IMR-90 (cell line): ENCODE data around the gene MRPL40. TPM values are rescaled to one million over a fixed set of nuclear protein-coding genes. Genes with fewer than 3 reads are reported as not detected.

Experiments used
- ATAC-seq: fragments of 200-7000 bp; cut with Tn5 transposase; 2 replicates; pipeline ENCODE4 v1.9.1; 2020; ENCODE audit warnings: low read depth, mild to moderate bottlenecking, moderate library complexity
- BruUV-seq: library from RNA; stranded (reverse); fragments of 400-500 nt; replicated peaks from 2 replicates; lab custom pipeline; 2021; lab: Mats Ljungman, UMichigan
- CTCF ChIA-PET: fragments of 300-600 bp; formaldehyde crosslinking; extraction: SDS; loops from one replicate; lab custom pipeline; 2021; ENCODE audit warnings: antibody characterized with exemption; lab: Yijun Ruan, JAX
- POLR2A ChIA-PET: fragments of 300-600 bp; sonication (Branson Sonifier 250); formaldehyde crosslinking; loops from one replicate; lab custom pipeline; 2022; ENCODE audit warnings: antibody characterized with exemption; ENCODE audit not compliant: unreplicated experiment; lab: Charles Lee
- DNase-seq: peaks from one replicate; pipeline ENCODE4 v3.0.0; 2013
- H2AFZ ChIP-seq: replicated peaks from 2 replicates; pipeline ENCODE3; 2013; ENCODE audit warnings: low read length, mild to moderate bottlenecking; ENCODE audit not compliant: poor library complexity
- H2AK5ac ChIP-seq: 2 replicates; pipeline ENCODE4 v1.6.1; 2013; ENCODE audit warnings: low read depth, low read length, inconsistent platforms
- H2AK9ac ChIP-seq: replicated peaks from 2 replicates; pipeline ENCODE3; 2013; ENCODE audit warnings: mild to moderate bottlenecking, low read depth, low read length, moderate library complexity; ENCODE audit not compliant: poor library complexity
- H2BK120ac ChIP-seq: 2 replicates; pipeline ENCODE4 v1.6.1; 2013; ENCODE audit warnings: low read depth, low read length, inconsistent platforms
- H2BK15ac ChIP-seq: 3 replicates; pipeline ENCODE4 v1.6.1; 2013; ENCODE audit warnings: low read depth, low read length, inconsistent platforms
- H2BK20ac ChIP-seq: 2 replicates; pipeline ENCODE4 v1.6.1; 2013; ENCODE audit warnings: low read depth, mild to moderate bottlenecking, inconsistent platforms, low read length, moderate library complexity
- H2BK5ac ChIP-seq: 2 replicates; pipeline ENCODE4 v1.6.1; 2013; ENCODE audit warnings: mild to moderate bottlenecking, low read depth, low read length, inconsistent platforms; ENCODE audit not compliant: poor library complexity, severe bottlenecking
- H3K14ac ChIP-seq: replicated peaks from 2 replicates; pipeline ENCODE4 v1.6.1; 2013; ENCODE audit warnings: low read depth, low read length, inconsistent platforms
- H3K18ac ChIP-seq: 2 replicates; pipeline ENCODE4 v1.6.1; 2013; ENCODE audit warnings: low read depth, low read length, control low read depth
- H3K23ac ChIP-seq: 2 replicates; pipeline ENCODE4 v1.6.1; 2013; ENCODE audit warnings: low read depth, low read length, inconsistent platforms
- H3K27ac ChIP-seq: 2 replicates; pipeline ENCODE4 v1.5.1; 2013; ENCODE audit warnings: mild to moderate bottlenecking, control low read depth, low read length; ENCODE audit not compliant: insufficient read depth
- H3K27me3 ChIP-seq: 2 replicates; pipeline ENCODE4 v1.6.1; 2013; ENCODE audit warnings: low read length; ENCODE audit not compliant: control insufficient read depth, insufficient read depth
- H3K36me3 ChIP-seq: 2 replicates; pipeline ENCODE4 v1.6.1; 2013; ENCODE audit warnings: low read length, mixed read lengths; ENCODE audit not compliant: control insufficient read depth, insufficient read depth
- H3K4ac ChIP-seq: 2 replicates; pipeline ENCODE4 v1.6.1; 2013; ENCODE audit warnings: low read depth, low read length, inconsistent platforms
- H3K4me1 ChIP-seq: 2 replicates; pipeline ENCODE4 v1.6.1; 2013; ENCODE audit warnings: low read length, mixed read lengths; ENCODE audit not compliant: control insufficient read depth, insufficient read depth
- H3K4me2 ChIP-seq: 2 replicates; pipeline ENCODE4 v1.6.1; 2013; ENCODE audit warnings: low read depth, mild to moderate bottlenecking, control low read depth, low read length, moderate library complexity
- H3K4me3 ChIP-seq: 2 replicates; pipeline ENCODE4 v1.5.1; 2013; ENCODE audit warnings: low read depth, mild to moderate bottlenecking, control low read depth, low read length, moderate library complexity; ENCODE audit not compliant: insufficient read depth
- H3K56ac ChIP-seq: 2 replicates; pipeline ENCODE4 v1.6.1; 2013; ENCODE audit warnings: low read length, inconsistent platforms; ENCODE audit not compliant: insufficient read depth; ENCODE audit errors: extremely low read depth
- H3K79me1 ChIP-seq, 2 experiments: 2 replicates each; pipeline ENCODE4 v1.6.1; 2013; ENCODE audit warnings: low read length in 2 of 2, inconsistent platforms in 1 of 2, low read depth in 1 of 2
- H3K9ac ChIP-seq: 2 replicates; pipeline ENCODE4 v1.6.1; 2013; ENCODE audit warnings: low read depth, low read length, control low read depth
- H3K9me1 ChIP-seq: 2 replicates; pipeline ENCODE4 v1.6.1; 2013; ENCODE audit warnings: low read length, inconsistent platforms; ENCODE audit not compliant: insufficient read depth
- H3K9me3 ChIP-seq: 2 replicates; pipeline ENCODE4 v1.6.1; 2013; ENCODE audit warnings: low read length; ENCODE audit not compliant: control insufficient read depth, insufficient read depth
- H4K20me1 ChIP-seq: 2 replicates; pipeline ENCODE4 v1.6.1; 2013; ENCODE audit warnings: low read length, inconsistent platforms; ENCODE audit not compliant: insufficient read depth
- H4K5ac ChIP-seq: 2 replicates; pipeline ENCODE4 v1.6.1; 2013; ENCODE audit warnings: mild to moderate bottlenecking, low read depth, low read length, control low read depth
- H4K8ac ChIP-seq, 2 experiments: 2 replicates each; pipeline ENCODE4 v1.6.1; 2013; ENCODE audit warnings: low read depth in 2 of 2, low read length in 2 of 2, control low read depth in 1 of 2, inconsistent platforms in 1 of 2
- H4K91ac ChIP-seq: 2 replicates; pipeline ENCODE4 v1.6.1; 2013; ENCODE audit warnings: low read depth, low read length, inconsistent platforms; ENCODE audit not compliant: insufficient read depth
- CEBPB ChIP-seq: IDR thresholded peaks from 2 replicates; pipeline ENCODE4 v1.6.1; 2012; ENCODE audit warnings: low read depth, low read length, improper control_type of control experiment
- FOS ChIP-seq: fragments of 150-350 bp; IDR thresholded peaks from 2 replicates; pipeline ENCODE4 v1.6.1; 2016; ENCODE audit warnings: low read depth, low read length
- MAFK ChIP-seq: IDR thresholded peaks from 2 replicates; pipeline ENCODE4 v1.6.1; 2012; ENCODE audit warnings: low read depth, low read length, improper control_type of control experiment
- MAZ ChIP-seq: IDR thresholded peaks from 2 replicates; pipeline ENCODE4 v1.6.1; 2012; ENCODE audit warnings: low read depth, mild to moderate bottlenecking, low read length, improper control_type of control experiment, moderate library complexity, borderline replicate concordance
- MXI1 ChIP-seq: IDR thresholded peaks from 2 replicates; pipeline ENCODE4 v1.6.1; 2012; ENCODE audit warnings: low read depth, mild to moderate bottlenecking, low read length, moderate library complexity, borderline replicate concordance
- NFE2L2 ChIP-seq: fragments of 150-350 bp; IDR thresholded peaks from 2 replicates; pipeline ENCODE4 v1.6.1; 2016; ENCODE audit warnings: low read depth, mild to moderate bottlenecking, low read length
- RAD21 ChIP-seq: IDR thresholded peaks from 2 replicates; pipeline ENCODE4 v1.6.1; 2012; ENCODE audit warnings: low read length, improper control_type of control experiment
- RCOR1 ChIP-seq: IDR thresholded peaks from 2 replicates; pipeline ENCODE4 v1.6.1; 2012; ENCODE audit warnings: mild to moderate bottlenecking, low read length, improper control_type of control experiment; ENCODE audit not compliant: insufficient replicate concordance
- RFX5 ChIP-seq: IDR thresholded peaks from 2 replicates; pipeline ENCODE4 v1.8.0; 2012; ENCODE audit warnings: low read depth, mild to moderate bottlenecking, low read length, moderate library complexity
- SMC3 ChIP-seq: fragments of 150-350 bp; IDR thresholded peaks from 2 replicates; pipeline ENCODE4 v1.6.1; 2016; ENCODE audit warnings: low read depth, mild to moderate bottlenecking, antibody characterized with exemption, low read length, moderate library complexity
- WGBS, 2 experiments: methylation state at CpG; one replicate each; pipeline versions ENCODE4 v1.1.5 to v1.1.7; 2013; ENCODE audit warnings: missing lambda C conversion rate in 2 of 2; ENCODE audit not compliant: insufficient read length in 1 of 2; ENCODE audit errors: extremely low coverage in 2 of 2; 5-methylcytosine and 5-hydroxymethylcytosine counted together
- dilution Hi-C: fragments of 300-500 bp; cut with HindIII; formaldehyde crosslinking; loops from one replicate; pipeline ENCODE4 v1.14.3; 2018; ENCODE audit warnings: low sequenced_read_pairs; ENCODE audit not compliant: unreplicated experiment
- in situ Hi-C: fragments of 300-500 bp; cut with MboI; formaldehyde crosslinking; loops from 3 replicates; pipeline ENCODE4 v1.14.3; 2019; ENCODE audit warnings: low sequenced_read_pairs, inconsistent platforms, mixed read lengths
- intact Hi-C: fragments of 100-400 bp; cut with micrococcal nuclease; formaldehyde crosslinking; loops from 2 replicates; pipeline ENCODE4 v1.10.0; 2022
- polyA plus RNA-seq, 3 experiments: library from polyadenylated mRNA; depleted of rRNA; stranded (reverse); fragments of >200 nt; gene quantifications; 2 replicates each; pipeline ENCODE4 v1.2.3, GENCODE V29; 2012; ENCODE audit warnings: low replicate concordance in 1 of 3
- total RNA-seq: library from RNA; depleted of rRNA; stranded (reverse); fragments of >200 nt; gene quantifications from 2 replicates; pipeline ENCODE4 v1.2.3, GENCODE V29; 2012
- TF ChIP-seq, protein P1 (sequence below): fragments of 150-350 bp; IDR thresholded peaks from 2 replicates; pipeline ENCODE4 v1.6.1; 2017; ENCODE audit warnings: mild to moderate bottlenecking, antibody characterized with exemption, low read length, low read depth
- TF ChIP-seq, protein P2 (sequence below): fragments of 150-350 bp; IDR thresholded peaks from 2 replicates; pipeline ENCODE4 v1.6.1; 2016; ENCODE audit warnings: low read depth, mild to moderate bottlenecking, low read length, moderate library complexity, borderline replicate concordance
- TF ChIP-seq, protein P3 (sequence below): conservative IDR thresholded peaks from 2 replicates; pipeline ENCODE4 v1.5.1; 2012; ENCODE audit warnings: mild to moderate bottlenecking, low read depth, low read length, improper control_type of control experiment

Gene MRPL40
- total and polyA plus RNA-seq, 2 of the 4 experiments (the other 2 are of a cell fraction), result 36.7 to 37.5 TPM

DNA sequence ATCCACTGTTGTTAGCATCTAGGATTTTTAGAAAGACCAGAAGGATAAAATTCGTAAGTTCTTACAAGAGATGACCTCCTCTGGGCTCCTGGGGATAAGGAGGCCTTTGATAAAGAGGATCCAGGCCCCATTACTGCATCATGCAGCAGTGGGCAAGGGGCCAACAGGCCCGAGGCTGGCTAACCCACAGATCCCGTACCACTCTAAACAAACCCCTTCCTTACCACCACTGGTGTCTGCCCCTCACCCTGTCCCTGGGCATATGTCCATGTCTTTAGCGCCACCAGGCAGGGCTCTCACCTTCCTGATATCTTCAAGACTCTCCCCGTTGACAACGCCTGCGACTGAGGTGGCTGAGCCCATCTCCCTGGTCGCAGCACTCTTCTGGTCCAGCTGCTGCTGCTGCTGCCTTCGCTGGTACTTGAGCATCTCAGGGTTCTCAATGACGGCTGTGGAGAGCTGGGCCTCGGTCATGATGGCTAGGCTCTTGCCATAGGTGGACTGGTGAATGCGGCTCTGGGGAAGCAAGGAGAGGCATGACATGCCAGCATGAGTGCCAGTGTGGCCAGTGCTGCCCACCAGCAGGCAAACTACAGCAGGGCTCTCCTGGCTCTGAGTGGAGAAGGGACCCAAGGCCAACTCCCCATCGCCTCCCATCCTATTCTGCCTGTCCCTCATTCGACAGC, 47.0 kb upstream of the MRPL40 start:
- DNase-seq, result no peak
- Histone ChIP-seq H2AK5ac (no peak overlapping the region), H3K9me3 (no peaks in the 10 kb centered on the region), H3K27ac (no peak overlapping the region), H4K20me1 (no peaks in the 10 kb centered on the region), H3K14ac (no peak overlapping the region), H2AK9ac (no peak overlapping the region), H3K23ac (no peak overlapping the region), H3K56ac (no peak overlapping the region), H4K5ac (no peak overlapping the region), H2BK20ac (no peak overlapping the region), H3K18ac (no peak overlapping the region), H2BK5ac (no peak overlapping the region), H3K4me2 (no peak overlapping the region), H3K36me3 (peaks cover 60% of the 10 kb centered on the region), H3K4ac (no peak overlapping the region), H2BK120ac (no peak overlapping the region), H3K27me3 (no peaks in the 10 kb centered on the region), H2AFZ (no peak overlapping the region), H3K9me1 (peaks cover 4% of the 10 kb centered on the region), H3K4me1 (no peaks in the 10 kb centered on the region), H3K9ac (no peak overlapping the region), H4K8ac (no peak overlapping the region), H3K79me1 (no peaks in the 10 kb centered on the region), H4K91ac (no peak overlapping the region), H3K4me3 (no peak overlapping the region), H2BK15ac (no peak overlapping the region)
- intact Hi-C loops, result no loop called here
- no TSS peak for BruUV-seq
- ATAC-seq, result no peak
- TF ChIP-seq RCOR1, result no peak
- TF ChIP-seq, protein P1, sequence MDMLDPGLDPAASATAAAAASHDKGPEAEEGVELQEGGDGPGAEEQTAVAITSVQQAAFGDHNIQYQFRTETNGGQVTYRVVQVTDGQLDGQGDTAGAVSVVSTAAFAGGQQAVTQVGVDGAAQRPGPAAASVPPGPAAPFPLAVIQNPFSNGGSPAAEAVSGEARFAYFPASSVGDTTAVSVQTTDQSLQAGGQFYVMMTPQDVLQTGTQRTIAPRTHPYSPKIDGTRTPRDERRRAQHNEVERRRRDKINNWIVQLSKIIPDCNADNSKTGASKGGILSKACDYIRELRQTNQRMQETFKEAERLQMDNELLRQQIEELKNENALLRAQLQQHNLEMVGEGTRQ, result no peak
- TF ChIP-seq, protein P2, sequence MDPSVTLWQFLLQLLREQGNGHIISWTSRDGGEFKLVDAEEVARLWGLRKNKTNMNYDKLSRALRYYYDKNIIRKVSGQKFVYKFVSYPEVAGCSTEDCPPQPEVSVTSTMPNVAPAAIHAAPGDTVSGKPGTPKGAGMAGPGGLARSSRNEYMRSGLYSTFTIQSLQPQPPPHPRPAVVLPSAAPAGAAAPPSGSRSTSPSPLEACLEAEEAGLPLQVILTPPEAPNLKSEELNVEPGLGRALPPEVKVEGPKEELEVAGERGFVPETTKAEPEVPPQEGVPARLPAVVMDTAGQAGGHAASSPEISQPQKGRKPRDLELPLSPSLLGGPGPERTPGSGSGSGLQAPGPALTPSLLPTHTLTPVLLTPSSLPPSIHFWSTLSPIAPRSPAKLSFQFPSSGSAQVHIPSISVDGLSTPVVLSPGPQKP, result no peak
- TF ChIP-seq RAD21, result no peak
- no peak for TF ChIP-seq SMC3
- no peak for TF ChIP-seq MAFK
- TF ChIP-seq FOS, result no peak
- TF ChIP-seq MXI1, result no peak
- TF ChIP-seq, protein P3, sequence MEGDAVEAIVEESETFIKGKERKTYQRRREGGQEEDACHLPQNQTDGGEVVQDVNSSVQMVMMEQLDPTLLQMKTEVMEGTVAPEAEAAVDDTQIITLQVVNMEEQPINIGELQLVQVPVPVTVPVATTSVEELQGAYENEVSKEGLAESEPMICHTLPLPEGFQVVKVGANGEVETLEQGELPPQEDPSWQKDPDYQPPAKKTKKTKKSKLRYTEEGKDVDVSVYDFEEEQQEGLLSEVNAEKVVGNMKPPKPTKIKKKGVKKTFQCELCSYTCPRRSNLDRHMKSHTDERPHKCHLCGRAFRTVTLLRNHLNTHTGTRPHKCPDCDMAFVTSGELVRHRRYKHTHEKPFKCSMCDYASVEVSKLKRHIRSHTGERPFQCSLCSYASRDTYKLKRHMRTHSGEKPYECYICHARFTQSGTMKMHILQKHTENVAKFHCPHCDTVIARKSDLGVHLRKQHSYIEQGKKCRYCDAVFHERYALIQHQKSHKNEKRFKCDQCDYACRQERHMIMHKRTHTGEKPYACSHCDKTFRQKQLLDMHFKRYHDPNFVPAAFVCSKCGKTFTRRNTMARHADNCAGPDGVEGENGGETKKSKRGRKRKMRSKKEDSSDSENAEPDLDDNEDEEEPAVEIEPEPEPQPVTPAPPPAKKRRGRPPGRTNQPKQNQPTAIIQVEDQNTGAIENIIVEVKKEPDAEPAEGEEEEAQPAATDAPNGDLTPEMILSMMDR, result no peak
- no peak for TF ChIP-seq MAZ
- TF ChIP-seq RFX5, result no peak
- no peak for TF ChIP-seq CEBPB
- no peak for TF ChIP-seq NFE2L2
- WGBS, 2 experiments, result 98% methylated on average over 8 of the region's 14 CpGs; no CpG with 5 or more reads in 1 of the 2 experiments
- dilution Hi-C loops, result no loop called here
- ChIA-PET POLR2A (no interaction called here), CTCF (no interaction called here)
- in situ Hi-C loops, result loop anchor here (10.0 kb wide), 1 partner anchor 59 kb away; the partner anchor contains the start of gene C22orf39
